Right ventricle myocardium inferior (tissue), 1 donor: ENCODE results near the gene RNF222. TPM values are rescaled to one million over a fixed set of nuclear protein-coding genes. Genes with fewer than 3 reads are reported as not detected.
"Not testable (repeated sequence)": the region's sequence is repeated elsewhere in the genome, so short reads cannot be mapped to it uniquely, and the experiment has no call there.

Source experiments
- ATAC-seq: fragments of 200-7000 bp; cut with Tn5 transposase; one replicate; pipeline ENCODE4 v1.9.1; 2020; ENCODE audit warnings: mild to moderate bottlenecking, moderate library complexity
- DNase-seq: peaks from one replicate; pipeline ENCODE4 v3.0.0; 2021; ENCODE audit errors: missing footprints
- intact Hi-C: fragments of 100-400 bp; cut with DNase I; formaldehyde crosslinking; loops from one replicate; pipeline ENCODE4 v1.11.0; 2022
- total RNA-seq: library from RNA; stranded (reverse); fragmentation: NEBNext Ultra II Directional; extraction: Animal tissue kit (Norgen Biotek cat#: 25700); gene quantifications from one replicate; pipeline ENCODE4 v1.2.1, GENCODE V29; 2021
- donor health status: DM: no; HTN: yes; CAD: no; lungs with severe emphysema.

Gene RNF222
- total RNA-seq, 1 donor from 2014 or later, result not detected

DNA sequence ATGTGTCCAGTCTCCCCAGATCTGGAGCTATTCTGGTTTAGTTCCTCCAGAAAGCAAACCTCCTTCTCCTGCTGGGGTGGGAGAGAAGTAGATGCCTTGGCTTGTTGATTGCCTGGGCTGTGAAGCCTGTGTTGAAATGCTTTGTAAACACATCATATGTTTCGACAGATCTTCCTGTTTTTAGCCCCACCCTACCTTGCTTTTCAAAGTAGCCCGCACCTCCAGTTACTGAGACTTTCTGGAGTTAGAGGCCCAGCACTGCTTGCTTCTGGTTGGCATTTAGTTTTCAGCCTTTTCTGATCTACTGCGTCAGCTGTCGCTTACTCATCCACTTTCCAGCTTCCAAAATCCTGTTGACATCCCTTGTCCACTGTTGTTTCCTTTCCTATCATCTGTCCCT is 20.2 kb upstream of the RNF222 start:
- ATAC-seq (no peak), DNase-seq (no peak)
- intact Hi-C loops, result no loop called here

DNA sequence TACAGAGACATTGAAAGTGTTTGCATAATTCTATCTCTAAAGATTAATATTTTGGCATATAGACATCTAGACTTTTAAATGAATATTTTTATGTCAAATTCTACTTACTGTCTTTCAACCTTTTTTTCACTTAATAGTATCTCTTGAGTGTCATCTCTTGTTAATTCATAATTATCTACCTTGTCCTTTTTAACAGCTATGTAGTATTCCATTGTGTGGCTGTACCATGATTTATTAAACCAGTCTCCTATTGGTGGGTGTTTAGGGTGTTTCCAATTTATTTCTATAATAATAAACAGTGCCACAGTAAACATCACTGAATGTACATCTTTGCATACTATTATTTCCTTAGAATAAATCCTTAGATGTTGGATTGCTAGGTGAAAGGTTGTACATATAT is 16.3 kb upstream of the RNF222 start:
- intact Hi-C loops, result no loop called here
- no peak for ATAC-seq
- no peak for DNase-seq

DNA sequence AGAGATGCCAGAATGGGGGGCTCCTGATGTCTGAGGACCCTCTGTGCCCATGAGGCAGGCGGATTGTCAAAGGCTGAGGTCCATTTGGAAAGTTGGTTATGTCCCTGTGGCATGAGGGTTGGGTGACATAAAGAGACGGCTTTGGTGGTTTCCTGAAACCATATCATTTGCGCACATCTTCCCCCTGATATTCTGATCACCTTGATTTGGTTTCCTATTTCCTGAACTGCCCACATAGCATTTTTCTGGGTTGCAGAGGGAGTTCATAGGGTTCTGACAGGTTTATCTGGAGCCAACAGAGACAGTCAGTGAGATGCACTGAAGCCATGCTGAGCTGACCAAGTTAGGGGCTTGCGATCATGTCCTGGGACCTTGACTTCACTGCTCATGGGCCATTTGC is 15.7 kb upstream of the RNF222 start:
- no peak for DNase-seq
- ATAC-seq, result no peak
- intact Hi-C loops, result no loop called here

DNA sequence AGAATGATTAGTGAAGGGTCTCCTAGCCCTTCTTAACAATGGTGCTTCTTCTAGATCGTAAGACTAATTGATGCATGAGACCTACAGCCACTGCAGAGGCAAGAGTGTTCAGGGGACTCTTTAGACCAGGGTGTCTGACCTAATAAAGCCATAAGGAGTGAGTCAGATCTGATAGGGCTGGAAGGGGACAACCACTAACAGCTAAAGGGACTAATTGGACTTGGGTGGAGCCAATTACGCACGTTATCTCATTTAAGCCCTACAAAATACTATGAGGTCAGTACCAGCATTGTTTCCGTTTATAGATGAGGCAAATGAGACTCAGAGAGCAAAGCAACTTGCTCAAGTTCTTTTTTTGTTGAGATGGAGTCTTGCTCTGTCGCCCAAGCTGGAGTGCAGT is 14.5 kb upstream of the RNF222 start:
- ATAC-seq (no peak), DNase-seq (no peak)
- intact Hi-C loops, result no loop called here

DNA sequence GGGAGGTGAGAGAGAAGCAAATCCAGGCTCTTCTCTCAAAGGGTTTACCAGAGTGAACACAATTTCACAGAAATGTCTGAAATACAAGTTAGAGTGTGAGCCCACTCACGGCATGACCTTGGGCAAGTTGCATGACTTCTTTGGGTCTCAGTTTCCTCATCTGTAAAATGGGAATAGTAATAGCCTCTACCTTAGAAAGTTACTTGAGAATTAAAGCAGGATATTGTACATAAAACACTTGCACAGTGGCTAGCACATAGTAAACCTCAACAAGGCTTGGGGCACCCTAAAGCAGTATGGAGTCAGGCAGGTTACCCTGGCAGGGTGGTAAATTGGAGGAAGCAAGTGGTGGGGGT is 13.2 kb upstream of the RNF222 start:
- no peak for DNase-seq
- intact Hi-C loops, result loop anchor here (2.0 kb wide), 2 partner anchors 334 to 376 kb away; partner anchors contain the start of gene CCDC42
- ATAC-seq, result no peak

DNA sequence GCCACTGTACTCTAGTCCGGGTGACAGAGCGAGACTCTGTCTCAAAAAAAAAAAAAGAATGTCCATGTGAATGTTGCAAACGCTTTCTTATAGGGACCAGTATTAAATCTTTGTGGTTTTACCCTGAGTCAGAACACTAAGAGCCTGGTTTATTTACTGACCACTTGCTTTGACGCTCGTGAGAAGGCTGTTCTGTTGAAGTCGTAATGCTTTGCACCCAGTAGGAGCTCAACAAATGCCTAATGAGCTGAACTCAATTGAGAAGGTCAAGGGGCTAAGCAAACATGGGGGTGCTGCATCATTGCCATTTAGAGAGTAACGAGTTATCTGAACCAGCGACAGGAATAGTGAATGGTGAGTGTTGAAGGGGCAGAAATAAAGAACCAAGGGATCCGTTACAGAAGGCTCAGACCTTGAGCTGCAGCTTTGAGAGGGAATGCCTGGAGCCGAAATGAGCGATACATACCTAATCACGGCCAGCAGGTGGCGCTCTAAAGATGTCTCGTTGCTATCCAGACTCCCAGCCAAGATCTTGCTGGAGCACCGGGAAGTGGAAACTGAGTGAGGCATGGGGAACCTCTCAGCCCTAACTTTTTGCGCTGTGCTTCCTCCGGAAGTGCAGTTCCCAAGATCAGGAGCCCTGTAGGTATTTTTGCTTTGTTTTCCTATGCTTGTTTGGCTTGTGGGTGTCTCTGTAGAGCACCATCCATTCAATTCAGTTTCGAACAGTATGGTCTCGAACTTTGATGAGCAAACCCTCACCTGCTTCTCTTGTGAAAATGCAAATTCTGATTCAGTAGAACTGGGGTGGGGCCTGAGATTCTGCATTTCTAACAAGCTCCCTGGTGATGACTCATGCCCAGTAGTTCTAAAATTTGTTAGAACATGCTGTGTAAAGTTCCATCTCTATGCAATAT is 12.6 kb upstream of the RNF222 start:
- ATAC-seq, result peak; percentile 93
- intact Hi-C loops, result loop anchor here (2.0 kb wide), 2 partner anchors 335 to 377 kb away; partner anchors contain the start of gene CCDC42
- DNase-seq, result peak; percentile 89

DNA sequence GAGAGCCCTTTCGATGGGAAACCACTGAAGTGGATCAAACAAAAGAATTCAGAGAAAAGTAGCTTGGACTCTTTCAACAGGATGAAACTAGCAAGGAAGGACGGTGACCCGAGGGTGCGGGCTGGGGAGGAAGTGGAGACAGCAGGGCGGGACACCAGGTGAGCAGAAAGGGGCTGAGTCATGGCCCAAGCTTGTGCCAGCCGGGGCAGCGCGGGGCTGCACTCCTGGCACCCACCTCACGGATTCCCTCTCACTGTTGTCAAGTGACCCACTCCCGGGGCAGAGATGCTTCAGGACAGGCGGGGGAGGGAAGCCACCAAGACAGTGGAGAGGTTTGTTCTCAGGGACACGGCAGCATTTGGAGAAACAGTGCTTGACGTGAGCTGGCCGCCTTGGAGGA is 10.7 kb upstream of the RNF222 start:
- no peak for DNase-seq
- ATAC-seq, result no peak
- intact Hi-C loops, result no loop called here

DNA sequence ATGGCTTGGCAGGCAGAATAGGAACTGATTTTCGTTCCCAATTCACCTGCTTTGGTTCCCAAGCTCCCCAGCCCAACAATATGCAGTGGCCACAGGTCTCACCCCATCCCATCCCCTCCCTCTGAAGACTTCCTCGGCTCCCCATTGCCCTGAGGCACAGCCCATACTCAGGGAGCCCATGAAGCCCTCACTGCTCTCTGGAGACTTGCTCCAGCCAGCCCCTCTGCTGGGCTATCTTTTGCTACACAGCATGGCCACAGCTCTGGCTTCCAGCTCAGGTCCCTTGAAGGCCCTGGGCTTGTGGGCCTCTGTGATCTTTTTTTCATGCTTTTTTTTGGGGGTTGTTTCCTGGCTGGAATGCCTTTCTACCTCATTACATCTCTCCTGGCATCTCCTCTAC is 8.5 kb upstream of the RNF222 start:
- intact Hi-C loops, result no loop called here
- no peak for ATAC-seq

DNA sequence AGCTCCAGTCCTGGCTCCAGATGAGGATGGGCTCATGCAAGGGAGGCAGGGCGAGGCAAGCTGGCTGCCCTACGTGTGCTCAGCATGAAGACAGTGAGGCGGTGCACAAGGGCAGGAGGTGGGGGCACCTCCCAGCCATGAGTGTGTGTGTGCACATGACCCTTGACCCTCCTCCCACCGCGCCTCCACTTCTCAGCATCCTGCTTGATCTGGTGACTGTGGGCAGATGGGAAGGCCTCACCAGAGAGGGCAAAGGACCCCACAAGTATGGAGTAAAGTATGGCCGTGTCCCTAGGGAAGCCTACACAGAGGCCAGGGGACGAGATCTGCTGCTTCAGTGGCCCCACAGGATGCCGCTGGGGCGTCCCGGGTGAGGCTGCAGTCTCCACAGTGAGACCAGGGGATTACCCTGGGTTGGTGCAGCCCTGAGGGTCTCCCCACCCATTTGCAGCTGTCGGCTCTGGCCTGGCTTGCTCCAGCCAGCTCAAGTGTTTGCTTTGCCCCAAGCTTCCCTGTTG is 7.9 kb upstream of the RNF222 start:
- ATAC-seq (no peak), DNase-seq (no peak)
- intact Hi-C loops, result no loop called here

More for the DNA sequence above, 8.5 kb upstream of the RNF222 start:
- no peak for DNase-seq

DNA sequence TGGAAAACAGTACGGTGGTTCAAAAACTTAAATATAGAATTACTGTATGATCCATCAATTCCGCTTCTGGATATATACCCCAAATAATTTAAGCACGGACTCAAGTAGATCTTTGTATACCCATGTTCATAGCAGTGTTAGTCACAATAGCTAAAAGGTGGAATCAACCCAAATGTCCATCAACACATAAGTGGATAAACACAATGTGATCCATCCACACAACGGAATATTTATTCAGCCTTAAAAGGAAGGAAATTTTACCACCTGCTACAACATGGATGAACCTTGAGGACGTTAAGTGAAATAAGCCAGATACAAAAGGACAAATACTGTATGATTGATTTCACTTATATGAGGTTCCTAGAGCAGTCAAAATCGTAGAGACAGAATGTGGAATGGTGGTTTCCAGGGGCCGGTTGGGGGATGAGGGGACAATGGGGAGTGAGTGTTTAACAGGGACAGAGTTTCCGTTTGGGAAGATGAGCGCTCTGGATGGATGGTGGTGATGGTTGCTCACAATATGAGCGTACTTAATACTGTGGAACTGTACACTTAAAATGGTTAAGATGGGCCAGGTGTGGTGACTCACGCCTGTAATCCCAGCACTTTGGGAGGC is 5.4 kb upstream of the RNF222 start:
- no peak for ATAC-seq
- no peak for DNase-seq
- intact Hi-C loops, result no loop called here

DNA sequence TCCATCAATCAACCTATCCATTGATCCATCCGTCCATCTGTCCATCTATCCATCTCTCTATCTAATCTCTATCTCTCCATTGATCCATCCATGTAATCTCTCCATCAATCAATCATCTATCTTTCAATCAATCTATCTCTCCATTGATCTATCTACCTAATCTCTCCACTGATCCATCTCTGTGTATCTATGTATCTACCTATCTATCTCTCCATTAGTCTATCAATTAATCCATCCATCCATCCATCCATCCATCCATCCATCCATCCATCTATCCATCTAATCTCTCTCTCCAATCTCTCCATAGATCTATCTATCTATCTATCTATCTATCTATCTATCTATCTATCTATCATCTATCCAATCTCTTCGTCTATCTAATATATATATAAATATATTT is 3.5 kb upstream of the RNF222 start:
- intact Hi-C loops, result no loop called here
- ATAC-seq, result no peak
- DNase-seq, result no peak

DNA sequence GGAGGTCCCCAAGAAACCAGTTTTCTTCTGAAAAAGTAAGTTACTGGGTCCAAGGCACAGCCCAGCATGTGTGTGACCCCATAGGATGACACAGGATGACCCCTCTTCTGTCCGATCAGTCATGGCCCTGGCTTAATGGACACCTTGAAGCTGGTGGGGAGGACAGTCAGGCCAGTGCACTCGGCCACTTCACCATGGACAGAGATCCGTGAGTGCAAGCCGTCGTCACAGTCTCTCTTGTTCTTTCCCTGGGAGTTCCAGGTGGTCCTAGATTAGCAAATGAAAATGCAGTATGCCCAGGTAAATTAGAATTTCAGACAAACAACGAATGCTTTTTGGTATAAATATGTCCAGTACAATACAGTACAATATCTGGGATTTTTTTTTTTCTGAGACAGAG is 1.4 kb upstream of the RNF222 start:
- intact Hi-C loops, result no loop called here
- no peak for ATAC-seq
- DNase-seq, result no peak

DNA sequence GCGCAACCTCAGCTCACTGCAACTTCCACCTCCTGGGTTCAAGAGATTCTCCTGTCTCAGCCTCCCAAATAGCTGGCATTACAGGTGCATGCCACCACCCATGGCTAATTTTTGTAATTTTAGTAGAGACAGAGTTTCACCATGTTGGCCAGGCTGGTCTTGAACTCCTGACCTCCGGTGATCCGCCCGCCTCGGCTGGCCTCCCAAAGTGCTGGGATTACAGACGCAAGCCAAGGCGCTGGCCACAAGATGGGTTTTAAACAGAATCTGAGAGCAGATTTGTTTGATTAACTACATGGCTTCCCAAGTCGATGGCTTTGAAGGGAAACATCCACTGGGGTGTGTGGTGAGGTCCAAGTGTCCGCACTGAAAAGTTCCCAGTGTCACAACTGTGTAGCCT is 3.1 kb downstream of the RNF222 start:
- intact Hi-C loops, ATAC-seq, DNase-seq: not testable (repeated sequence)

DNA sequence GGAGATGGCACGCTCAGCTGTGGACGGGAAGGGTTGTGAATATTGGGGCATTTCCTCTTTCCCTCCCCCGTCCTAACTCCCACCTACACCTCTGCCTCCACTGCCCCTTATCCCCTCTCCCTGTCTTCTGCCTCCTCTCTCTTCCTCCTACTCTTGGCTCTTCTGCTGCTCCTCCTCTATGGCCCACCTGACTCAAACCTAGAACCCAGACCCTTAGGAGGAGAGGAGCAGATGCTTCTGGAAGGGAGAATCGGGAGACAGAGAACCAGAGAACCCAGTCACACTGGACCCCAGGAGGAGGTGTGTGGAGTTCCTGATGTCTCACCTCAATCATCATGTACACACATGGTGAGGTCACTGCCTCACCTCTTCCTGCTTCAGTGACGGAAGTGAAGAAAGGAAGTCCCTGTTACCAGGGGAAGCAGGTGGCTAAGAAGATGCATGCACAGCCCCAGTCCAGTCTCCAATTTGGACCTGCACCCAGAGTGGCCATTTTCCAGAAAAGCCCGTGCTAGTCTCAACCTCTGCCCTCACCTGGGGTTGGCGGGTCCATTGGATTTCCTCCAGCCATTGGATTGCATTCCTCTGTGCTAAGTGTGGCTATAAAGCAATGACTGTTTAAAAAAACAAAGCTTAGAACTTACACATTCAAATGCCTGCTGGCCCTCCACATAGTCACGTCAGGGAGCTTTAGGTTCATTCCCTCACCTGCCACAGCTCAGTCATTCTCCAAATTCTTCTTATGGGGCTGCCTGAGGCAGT is 4.0 kb downstream of the RNF222 start:
- intact Hi-C loops, result no loop called here
- DNase-seq, result no peak
- no peak for ATAC-seq

DNA sequence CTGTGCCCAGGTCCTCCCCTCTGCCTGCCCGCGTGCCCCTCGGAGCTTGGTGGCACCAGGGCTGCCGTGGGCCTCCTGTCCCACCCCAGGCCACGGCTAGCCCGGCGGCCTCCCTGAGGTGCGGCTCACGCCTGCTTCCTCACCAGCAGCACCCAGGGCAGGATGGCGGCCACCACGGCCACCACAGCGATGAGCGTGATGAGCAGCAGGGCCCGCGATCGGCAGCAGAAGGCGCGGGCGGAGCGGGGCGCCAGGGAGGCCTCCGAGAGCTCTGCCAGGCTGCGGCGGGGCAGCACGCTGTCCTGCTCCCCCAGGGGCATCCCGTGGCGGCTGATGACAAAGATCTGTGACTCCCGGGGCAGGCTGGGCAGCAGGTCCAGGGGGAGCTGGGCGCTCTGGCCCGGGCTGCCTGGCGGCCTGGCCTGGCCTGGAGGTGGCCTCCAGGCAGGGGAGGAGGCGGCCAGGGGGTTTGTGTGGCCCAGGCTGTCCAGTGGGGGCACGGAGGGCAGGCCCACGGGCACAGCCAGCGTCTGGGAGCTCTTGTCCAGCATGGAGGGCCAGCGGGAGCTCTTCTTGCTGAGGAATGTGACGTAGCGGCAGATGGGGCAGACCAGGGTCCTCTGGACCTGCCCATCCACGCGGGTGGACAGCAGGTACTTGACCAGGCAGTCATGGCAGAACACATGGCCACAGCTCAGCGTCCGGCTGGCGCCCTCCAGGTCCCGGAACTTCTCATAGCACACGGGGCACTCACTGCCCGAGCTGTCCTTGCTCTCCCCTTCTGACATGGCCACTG is 4.8 kb downstream of the RNF222 start:
- intact Hi-C loops, result no loop called here
- ATAC-seq (no peak), DNase-seq (no peak)

DNA sequence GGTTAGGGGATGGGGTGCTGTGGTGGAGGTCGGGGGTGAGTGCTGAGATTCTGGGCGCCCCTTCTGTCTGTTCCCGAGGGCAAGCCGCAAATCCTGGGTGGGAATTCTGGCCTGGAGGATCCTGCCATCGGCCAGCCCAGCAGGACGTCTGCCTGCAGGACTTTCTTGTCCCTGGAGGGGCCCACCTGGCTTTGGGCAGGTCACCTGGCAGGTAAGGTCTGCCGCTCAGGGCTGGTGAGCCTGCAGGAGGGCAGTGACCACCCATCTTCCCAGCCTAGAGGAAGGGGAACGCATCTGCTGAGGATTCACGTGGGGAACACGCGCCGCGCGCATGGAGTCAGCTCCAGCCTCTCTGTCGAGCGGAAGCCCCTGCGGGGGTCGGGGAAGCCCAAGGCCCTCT is 5.4 kb downstream of the RNF222 start:
- DNase-seq, result no peak
- intact Hi-C loops, result no loop called here
- no peak for ATAC-seq

DNA sequence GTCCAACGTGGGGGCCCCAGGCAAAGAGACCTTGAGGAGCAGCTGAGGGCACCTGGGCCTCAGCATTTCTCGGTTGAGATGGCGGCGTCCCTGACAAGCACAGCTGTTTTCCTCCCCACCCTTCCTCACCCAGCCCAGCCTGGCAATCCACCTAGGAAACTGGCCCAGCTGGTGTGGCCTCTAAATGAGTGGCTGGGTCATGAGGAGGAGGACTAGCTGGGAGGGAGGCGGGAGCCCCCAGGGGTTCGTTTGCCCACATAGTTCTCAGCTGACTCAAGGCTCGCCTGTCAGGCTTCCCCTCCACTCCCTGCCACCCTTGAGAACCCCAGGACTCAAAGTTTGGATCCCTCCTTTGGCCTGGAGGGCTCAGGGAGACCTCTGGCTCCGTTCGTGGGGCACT is 5.9 kb downstream of the RNF222 start:
- intact Hi-C loops, result no loop called here
- DNase-seq, result no peak

DNA sequence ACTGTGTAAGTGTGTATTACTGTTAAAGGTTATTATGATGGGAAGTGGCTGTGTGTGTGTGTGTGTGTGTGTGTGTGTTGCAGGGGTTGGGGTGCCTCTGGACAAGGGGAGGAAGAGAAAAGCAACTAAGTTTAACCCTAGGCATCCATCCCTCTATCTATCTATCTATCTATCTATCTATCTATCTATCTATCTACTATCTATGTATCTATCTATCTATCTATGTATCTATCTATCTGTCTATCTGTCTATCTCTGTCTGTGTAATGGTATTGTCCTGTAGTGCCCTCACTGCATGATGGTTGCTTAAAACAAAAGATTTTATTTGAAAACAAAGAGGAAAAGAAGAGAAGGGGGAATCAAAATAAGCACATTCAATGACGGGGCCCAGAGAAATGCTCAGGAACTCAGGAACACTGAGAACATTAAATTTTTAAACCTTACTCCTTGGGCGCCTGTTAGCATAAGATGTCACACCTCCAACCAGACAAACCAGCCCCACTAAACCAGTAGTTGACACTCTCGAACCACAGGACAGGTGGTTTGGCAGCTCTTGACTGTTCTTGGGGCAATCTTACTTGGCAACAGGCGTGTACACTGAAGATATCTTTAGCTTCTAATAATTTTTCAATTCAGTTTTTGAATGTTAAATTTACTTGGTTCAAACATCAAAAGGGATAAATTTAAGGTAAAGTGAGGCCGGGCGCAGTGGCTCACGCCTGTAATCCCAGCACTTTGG is 9.5 kb downstream of the RNF222 start:
- no peak for ATAC-seq
- no peak for DNase-seq
- intact Hi-C loops, result no loop called here

More for the DNA sequence above, 5.9 kb downstream of the RNF222 start:
- no peak for ATAC-seq
